ENCODE measurements around the gene ATP6V1G1. TPM values are rescaled to one million over a fixed set of nuclear protein-coding genes. Genes with fewer than 3 reads are reported as not detected.
A peak's percentile ranks its signal among the peaks of the same experiment; 100 is the strongest.

Gene ATP6V1G1
- total RNA-seq, 2 donors from 2014 or later: 141 to 153 TPM

- peak; percentile 70 for DNase-seq (ENCODE audit: low spot score)
- H3K4me1 ChIP-seq: peaks cover 0 to 32% of the 10 kb centered on the region in 2 donors
- H3K27me3 ChIP-seq: no peaks in the 10 kb centered on the region
- H3K27ac ChIP-seq: peak overlapping the region; percentile 74 to 83
- TF ChIP-seq CTCF (IDR thresholded peaks at IDR 0.05): no peak
- H3K36me3 ChIP-seq: no peaks in the 10 kb centered on the region
- H3K9me3 ChIP-seq: no peaks in the 10 kb centered on the region
- peak overlapping the region; percentile 56 to 73 for H3K4me3 ChIP-seq
Measured at GRCh38 chr9:114611516-114612271, 24.1 kb downstream of the ATP6V1G1 start.

- Histone ChIP-seq H3K36me3 (no peaks in the 10 kb centered on the region), H3K27ac (peak overlapping the region in 1 of 2 donors; percentile 83)
Measured at GRCh38 chr9:114612272-114612923, 24.8 kb downstream of the ATP6V1G1 start.

DNA sequence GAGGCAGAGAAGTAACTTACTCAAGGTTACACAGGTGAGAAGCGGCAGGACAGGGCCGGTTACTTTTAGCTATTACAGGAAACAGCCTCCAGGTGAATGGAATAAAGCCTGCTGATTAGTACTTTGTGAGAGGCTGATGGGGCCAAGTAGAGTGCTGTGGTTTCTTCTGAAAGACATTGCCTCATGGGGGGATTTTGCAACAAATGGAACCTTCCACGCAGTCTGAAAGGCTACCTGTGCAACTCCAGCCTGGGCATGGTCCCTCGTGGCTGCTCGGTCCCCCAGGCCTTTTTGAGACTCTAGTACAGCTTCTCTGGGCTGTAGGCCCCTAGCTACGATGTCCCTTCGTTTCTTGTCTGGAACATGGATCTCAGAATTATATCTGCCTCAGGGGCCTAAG lies 25.5 kb downstream of the ATP6V1G1 start:
- no peaks in the 10 kb centered on the region for H3K9me3 ChIP-seq
- no peak overlapping the region for H3K4me3 ChIP-seq
- DNase-seq (ENCODE audit: low spot score): no peak
- H3K27ac ChIP-seq: no peak overlapping the region
- H3K27me3 ChIP-seq: no peaks in the 10 kb centered on the region
- peaks cover 0 to 27% of the 10 kb centered on the region in 2 donors for H3K4me1 ChIP-seq
- TF ChIP-seq CTCF (IDR thresholded peaks at IDR 0.05): no peak
- no peaks in the 10 kb centered on the region for H3K36me3 ChIP-seq

More at GRCh38 chr9:114612272-114612923, 24.8 kb downstream of the ATP6V1G1 start:
- TF ChIP-seq CTCF (IDR thresholded peaks at IDR 0.05): no peak
- Histone ChIP-seq H3K27me3 (no peaks in the 10 kb centered on the region), H3K4me3 (peak overlapping the region; percentile 56 to 73), H3K9me3 (no peaks in the 10 kb centered on the region), H3K4me1 (peaks cover 0 to 30% of the 10 kb centered on the region in 2 donors)
- DNase-seq (ENCODE audit: low spot score): no peak

- Histone ChIP-seq H3K9me3 (no peaks in the 10 kb centered on the region), H3K27me3 (no peaks in the 10 kb centered on the region), H3K4me1 (peaks cover 0 to 27% of the 10 kb centered on the region in 2 donors), H3K36me3 (no peaks in the 10 kb centered on the region), H3K27ac (no peak overlapping the region), H3K4me3 (no peak overlapping the region)
- TF ChIP-seq CTCF (IDR thresholded peaks at IDR 0.05): no peak
- DNase-seq (ENCODE audit: low spot score): no peak
Measured at GRCh38 chr9:114613919-114614318, 26.4 kb downstream of the ATP6V1G1 start.

DNA sequence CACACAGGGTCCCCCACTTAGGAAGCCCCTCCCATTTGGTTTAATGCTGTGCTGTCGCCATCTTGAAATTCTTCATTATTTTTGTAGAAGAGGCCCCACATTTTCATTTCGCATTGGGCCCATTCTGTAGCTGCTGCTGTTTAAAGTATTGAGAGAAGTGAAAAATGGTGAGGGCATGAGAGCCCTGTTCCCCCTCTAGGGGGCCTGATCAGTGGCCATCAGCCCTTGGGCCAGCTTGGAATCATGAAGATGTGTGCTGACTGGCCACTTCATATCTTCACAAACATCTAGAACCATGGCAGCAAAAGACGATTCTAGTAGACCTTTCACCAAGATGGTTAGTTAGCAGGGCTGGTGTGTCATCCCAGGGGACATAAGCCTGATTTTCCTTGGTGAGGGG lies 26.8 kb downstream of the ATP6V1G1 start:
- no peaks in the 10 kb centered on the region for H3K9me3 ChIP-seq
- peaks cover 0 to 27% of the 10 kb centered on the region in 2 donors for H3K4me1 ChIP-seq
- no peak overlapping the region for H3K27ac ChIP-seq
- TF ChIP-seq CTCF (IDR thresholded peaks at IDR 0.05): no peak
- DNase-seq (ENCODE audit: low spot score): no peak
- no peak overlapping the region for H3K4me3 ChIP-seq
- H3K36me3 ChIP-seq: no peaks in the 10 kb centered on the region
- no peaks in the 10 kb centered on the region for H3K27me3 ChIP-seq

All from right atrium auricular region (tissue), 2 donors.